GM21360 (cell line): ENCODE measurements around the gene PHLDB2.
A peak's percentile ranks its signal among the peaks of the same experiment; 100 is the strongest.

Experiments used
- ATAC-seq: cut with Tn5 transposase; IDR thresholded peaks from one replicate; pipeline ENCODE4 v1.9.1; 2021; ENCODE audit warnings: mild to moderate bottlenecking, moderate library complexity; ENCODE audit not compliant: unreplicated experiment

Gene PHLDB2

DNA sequence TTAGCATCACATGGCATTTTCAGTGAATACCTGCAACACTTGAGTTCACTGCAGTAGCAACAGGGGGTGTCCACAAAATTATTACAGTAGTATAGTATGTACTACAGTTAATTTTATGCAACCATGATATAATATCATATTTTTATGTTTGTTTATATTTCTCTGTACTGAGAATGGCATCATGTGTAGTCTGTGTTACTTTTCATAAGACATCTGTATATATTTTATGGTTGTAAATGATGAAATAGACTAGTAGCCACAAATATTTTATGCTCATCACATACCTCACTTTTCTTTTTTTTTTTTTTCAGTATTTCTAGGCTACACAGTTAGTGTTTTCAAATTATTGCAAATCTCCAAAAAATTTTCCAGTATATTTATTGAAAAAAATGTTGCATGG lies 22.4 kb downstream of the PHLDB2 start:
- ATAC-seq: no peak

DNA sequence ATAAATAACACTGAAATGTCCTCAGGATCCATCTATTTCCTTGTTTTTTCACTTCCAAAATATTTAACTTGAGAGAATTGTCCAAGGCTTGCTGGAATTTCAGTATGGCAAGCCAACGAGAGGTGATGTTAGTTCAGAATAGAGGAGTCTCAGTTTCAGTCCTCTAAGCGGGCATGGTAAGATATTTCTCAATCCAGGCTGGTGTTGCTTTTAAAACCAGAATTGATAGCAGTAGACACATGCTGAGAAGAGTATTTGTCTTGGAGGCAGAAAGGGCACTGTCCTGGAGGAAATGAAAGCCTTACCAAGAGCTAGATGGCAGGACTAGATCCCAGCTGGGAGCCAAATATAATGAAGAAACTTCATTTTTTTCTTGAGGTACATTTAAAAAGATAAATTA lies 23.1 kb downstream of the PHLDB2 start:
- ATAC-seq: no peak

DNA sequence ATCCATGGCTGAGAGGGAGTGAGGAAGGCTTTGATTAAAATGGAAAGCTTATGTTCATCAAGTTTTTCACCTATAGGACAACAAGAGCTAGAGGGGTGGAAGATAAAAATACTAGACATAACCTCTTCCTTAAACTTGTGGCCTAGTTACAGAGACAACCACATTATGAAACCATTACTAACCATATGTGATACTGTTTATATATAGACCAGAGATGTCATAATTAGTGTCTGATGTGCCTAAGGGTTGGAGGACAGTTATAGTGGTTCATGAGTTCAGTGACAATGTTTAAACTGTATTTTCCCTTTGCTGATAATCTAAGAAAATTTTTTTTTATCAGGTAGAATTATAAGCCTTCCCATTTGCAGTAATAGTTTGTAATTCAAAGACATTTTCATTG lies 23.7 kb downstream of the PHLDB2 start:
- ATAC-seq: peak; percentile 84

DNA sequence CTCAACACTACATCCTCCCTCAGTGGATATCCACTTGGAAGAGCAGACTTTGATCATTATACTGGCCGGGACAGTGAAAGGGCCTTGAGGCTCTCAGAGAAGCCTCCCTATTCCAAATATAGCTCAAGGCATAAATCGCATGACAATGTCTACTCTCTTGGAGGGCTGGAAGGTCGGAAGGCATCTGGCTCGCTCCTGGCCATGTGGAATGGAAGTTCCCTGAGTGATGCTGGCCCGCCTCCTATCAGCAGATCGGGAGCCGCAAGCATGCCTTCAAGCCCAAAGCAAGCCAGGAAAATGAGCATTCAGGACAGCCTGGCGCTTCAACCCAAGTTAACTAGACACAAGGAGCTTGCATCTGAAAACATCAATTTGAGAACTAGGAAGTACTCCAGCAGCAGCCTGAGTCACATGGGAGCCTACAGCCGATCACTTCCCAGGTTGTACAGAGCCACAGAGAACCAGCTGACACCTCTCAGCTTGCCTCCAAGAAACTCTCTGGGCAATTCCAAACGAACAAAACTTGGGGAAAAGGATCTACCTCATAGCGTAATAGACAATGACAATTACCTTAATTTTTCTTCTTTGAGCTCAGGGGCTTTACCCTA lies 25.4 kb downstream of the PHLDB2 start:
- no peak for ATAC-seq

DNA sequence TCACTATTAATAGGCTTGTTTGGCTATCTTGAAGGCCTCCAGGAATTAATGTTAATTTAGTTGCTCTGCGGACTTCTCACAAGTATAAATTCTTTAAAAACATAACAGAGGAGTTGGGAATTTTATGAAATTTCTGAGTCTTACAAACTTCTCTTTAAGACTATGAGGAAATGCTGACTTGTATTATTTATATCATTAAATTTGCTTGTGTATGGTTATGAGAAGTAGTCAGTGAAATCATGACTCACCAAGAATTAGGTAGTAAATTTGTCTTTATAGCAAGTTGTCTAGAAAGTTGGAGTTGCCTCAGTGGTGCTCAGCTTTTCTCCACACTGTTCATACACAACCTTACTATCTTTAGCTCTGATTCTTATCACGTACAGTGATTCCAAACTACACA lies 26.5 kb downstream of the PHLDB2 start:
- ATAC-seq: no peak

DNA sequence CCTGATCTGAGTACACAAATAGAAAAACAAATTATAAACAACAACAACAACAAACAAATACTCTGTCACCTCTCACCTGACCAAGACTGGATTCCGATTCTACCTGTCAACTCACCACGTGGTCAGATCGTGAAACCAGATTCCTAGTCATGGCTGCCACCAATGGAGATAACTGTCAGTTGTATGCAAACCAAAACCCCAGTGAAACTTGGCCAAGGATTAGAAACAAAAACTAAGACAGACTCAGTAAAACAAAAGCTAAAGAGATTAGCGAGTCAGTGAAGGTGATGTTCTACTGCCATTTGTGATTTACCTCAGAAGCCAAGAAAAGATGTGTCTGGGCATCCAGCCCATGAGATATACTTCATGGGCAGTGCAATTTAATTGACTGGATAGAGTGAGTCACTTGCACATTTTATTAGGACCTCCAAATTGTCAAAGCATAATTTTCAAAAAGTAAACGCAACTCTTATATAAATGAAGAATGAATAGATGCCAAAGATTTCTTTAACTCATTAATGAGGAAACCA lies 31.1 kb downstream of the PHLDB2 start:
- no peak for ATAC-seq

DNA sequence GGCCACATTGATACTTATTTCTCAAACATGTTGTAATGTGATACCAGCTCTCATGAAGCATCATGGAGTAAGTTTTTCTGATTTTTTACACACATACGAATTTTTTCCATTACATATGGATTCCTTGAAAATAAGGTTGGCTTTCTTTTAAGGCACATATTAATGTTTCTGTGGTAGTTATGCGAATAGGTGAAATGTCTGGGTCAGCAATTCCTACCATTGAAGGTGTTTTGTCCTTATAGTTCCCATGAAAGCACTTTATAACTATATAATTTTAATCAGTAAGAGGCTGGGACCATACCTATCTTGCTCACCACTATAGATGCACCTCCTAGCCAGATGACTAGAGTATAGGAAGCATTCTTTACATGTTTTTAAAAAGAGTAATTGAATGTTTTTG lies 33.0 kb downstream of the PHLDB2 start:
- ATAC-seq: no peak

DNA sequence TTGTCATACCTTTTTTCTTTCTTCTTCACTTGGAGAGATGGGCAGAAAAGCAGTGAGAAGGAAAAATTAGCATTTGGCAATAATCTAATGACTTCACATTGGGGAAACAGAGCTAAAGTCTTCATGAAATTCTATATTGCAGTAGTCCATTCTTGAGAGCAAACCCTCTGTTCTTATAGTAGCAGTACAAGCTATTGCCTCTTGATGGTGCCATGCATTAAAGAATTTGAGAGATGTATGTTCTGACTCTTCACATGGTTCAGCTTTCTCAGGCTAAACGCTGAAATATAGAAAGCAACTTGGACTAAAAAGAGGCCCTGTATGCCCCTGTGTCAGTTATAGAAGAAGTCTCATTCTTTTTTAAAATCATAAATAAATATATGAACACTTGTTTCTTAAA lies 36.0 kb downstream of the PHLDB2 start:
- no peak for ATAC-seq

DNA sequence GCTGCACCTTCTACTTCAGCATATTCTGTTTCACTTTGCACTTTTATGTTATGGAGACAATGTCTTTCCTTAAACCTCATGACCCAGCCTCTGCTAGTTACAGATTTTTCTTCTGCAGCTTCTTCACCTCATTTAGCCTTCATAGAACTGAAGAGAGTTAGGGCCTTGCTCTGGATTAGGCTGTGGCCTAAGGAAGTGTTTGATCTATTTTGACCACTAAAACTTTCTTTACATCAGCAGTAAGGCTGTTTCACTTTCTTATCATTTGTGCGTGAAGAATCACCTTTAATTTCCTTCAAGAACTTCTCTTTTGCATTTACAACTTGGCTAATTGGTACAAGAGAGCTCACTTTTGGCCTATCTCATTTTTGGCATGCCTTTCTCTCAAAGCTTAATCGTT lies 40.9 kb downstream of the PHLDB2 start:
- no peak for ATAC-seq

DNA sequence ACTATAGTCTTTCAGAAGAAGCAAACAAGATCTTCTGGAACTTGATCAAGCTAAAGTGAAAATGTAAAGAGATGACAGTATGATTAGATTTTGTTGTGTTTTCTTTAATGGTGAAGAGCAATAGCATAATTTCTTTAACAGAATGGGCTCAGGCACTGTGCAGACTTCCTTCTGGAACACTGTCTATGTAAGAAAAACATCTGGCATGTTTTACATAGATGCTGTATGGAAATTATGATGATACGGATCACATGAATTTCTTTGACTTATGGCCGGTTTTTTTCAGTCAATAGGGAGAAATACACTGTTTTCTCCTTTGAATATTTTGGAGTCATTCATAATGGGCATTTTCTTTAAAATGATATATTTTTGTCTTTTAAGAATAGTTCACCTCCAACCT lies 42.6 kb downstream of the PHLDB2 start:
- no peak for ATAC-seq

DNA sequence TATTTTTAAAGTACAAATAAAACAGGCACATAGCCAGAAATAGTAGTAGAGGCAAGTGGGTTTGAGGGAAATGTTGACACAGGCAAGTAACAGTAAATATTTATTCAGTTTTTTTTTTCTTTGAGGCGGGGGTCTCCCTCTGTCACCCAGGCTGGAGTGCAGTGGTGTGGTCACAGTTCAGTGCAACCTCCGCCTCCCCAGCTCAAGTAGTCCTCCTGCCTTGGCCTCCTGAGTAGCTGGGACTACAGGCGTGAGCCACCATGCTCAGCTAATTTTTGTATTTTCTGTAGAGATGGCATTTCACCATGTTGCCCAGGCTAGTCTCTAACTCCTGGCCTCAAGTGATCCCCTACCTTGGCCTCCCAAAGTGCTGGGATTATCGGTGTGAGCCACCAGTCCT lies 43.5 kb downstream of the PHLDB2 start:
- ATAC-seq: no peak

DNA sequence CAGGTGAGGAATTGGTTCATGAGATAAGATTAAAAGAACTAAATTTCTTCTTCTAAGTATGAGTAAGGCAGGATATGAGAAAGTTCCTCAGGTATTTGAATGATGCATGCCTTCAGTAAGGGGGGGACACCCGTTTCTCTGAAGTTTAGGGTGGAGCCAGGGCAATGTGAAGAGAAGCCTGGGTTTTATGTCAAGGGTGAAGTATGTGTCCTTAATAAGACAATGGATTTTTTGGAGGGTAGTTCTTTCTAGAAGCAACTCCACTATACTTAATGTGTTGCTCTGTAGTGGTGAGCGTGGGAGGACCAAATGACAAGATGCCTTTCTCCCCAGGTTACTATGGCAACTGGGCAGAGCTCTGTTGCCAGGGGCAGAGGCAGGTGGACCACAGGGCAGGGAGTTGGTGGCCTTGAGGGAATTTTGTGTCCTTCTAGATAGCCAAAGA lies 44.0 kb downstream of the PHLDB2 start:
- no peak for ATAC-seq

DNA sequence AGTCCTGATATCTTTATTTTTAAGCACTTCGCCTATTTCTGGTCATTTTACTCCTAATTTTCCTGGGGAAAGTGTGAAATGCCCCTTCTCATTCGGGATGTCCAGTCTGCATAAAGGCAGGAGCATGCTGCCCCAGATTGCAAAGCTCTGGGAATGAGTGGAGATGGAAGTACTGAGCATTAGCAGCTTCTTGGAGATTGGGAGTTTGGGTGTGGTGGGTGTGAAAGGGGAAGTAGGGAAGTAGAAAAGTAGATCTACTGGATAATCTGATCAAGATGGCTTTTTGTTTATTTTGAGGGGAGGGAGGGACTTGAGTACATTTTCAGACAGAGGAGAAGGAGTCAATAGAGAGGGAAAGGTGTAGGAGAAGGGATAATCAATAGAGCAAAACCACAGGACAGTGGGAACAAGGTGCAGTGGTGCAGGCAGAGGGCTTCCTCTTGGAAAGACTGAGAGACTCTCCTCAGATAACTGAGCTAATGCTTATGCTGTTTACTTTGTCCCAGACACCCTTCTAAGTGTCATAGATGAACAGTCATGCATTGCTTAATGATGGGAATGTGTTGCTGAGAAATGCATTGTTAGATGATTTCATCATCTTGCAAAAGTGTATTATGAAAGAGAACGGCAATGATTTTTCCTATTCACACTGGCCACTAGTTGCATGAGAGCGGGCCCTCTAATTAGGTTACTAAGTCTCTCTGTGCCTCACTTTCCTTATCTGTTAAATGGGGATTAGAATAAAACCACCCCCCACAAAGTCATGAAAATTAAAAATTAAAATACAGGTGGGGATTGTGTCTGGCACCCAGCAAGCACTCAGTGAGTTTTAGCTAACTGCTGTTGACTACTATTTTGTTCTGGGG lies 45.5 kb downstream of the PHLDB2 start:
- no peak for ATAC-seq

DNA sequence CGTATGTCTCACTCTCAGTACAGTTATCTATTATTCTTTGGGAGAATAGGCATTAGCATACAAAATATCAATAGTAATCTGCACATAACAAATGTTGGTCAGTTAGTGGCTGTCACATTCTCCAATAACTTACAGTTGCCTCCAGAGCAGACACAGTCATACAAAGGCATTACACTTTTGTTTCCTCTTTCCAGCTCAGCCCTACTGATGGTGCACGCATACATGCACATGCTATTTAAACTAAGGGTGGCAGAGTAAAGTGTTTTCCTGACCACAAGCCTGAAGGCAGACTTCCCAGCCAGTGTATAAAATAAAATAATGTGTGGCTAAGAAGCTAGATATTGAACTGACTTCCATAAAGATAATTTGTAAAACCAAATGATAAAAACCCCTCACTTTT lies 47.6 kb downstream of the PHLDB2 start:
- ATAC-seq: no peak

DNA sequence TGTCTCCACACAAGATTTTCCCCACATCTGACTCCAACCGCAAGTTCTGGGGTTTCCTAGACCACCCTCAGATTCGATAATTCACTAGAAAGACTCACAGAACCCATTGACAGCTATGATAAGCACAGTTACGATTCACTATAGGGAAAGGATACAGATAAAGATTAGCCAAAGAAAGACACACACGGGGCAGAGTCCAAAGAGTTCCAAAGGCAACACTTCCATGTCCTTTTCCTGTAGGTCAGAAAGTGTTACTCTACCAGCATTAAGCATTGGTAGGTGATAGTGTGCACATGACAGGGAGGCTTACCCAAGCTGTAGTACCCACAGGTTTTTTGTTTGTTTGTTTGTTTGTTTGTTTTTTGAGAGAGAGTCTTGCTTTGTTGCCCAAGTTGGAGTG lies 48.1 kb downstream of the PHLDB2 start:
- ATAC-seq: no peak

DNA sequence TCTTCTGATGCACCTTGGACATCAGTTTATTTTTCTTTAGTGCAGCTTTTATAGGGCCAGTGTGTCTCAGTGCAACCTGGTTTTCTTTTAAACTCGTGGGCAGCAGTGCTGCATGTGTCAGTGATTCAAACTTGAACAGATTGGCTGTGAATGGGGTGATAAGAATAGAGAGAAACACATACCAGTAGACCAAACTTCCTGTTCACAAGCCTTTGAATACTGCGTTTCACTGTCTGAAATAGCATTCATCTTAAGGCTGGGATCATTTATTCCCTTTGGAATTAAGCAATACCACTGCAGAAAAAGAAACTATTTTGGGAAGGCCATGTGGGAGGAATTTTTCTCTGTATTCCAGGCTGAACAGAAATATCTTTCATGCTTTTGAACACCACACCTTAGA lies 51.7 kb downstream of the PHLDB2 start:
- no peak for ATAC-seq

DNA sequence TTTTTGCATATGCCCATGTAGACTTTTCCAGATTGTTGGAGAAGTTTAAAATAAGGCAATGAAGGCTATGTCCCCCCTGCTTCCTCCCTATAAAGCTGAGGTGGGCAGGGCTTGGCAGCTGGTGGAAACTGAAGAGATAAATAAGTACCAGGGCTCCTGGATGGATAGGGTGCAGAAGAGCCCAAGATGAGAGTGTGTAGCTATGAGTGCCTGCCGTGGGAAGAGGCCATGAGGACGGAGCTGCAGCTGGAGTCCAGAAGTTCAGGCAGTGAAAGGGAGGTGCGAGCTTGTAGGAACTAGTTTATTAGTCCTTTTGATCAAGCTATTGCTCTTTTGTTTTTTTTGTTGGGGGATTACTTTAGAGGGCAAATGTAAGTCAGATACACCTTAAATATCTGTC lies 52.4 kb downstream of the PHLDB2 start:
- ATAC-seq: no peak

DNA sequence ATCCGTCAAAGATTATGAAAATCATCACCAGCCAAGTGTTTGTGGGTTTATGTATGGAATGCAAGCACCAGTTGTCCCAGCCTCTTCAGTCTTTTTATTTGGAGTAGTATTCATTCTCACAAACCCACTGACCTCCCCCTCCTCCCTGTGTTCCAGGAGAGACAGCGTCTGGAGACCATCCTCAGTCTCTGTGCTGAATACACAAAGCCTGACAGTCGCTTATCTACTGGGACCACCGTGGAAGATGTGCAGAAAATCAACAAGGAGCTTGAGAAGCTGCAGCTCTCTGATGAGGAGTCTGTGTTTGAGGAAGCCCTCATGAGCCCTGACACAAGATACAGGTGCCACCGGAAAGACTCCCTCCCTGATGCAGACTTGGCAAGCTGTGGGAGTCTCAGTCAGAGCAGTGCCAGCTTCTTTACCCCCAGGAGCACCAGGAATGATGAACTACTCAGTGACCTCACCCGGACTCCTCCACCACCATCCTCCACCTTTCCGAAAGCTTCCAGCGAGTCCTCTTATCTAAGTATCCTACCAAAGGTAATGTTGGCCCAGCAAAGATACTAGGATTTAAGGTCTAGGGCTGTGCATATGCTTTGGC lies 54.2 kb downstream of the PHLDB2 start:
- ATAC-seq: no peak

DNA sequence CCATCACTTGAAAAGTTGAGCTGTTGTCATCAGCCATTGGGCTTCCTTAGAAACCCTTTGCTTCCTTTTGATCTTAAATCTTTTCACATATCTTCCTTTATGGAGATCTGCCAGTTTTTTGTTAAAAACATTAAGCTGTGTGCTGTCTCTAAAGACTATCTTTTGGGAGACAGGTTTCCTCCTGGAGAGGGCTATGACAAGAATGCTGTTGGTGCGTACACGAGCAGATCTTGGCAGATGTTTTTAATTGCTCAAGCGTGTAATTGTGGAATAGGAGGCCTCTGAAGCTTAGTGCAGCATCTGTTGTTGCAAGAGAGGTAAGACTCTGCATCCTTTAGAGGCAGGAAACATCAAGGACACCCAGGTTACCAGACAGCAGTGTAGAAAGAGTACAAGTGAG lies 56.8 kb downstream of the PHLDB2 start:
- ATAC-seq: no peak

DNA sequence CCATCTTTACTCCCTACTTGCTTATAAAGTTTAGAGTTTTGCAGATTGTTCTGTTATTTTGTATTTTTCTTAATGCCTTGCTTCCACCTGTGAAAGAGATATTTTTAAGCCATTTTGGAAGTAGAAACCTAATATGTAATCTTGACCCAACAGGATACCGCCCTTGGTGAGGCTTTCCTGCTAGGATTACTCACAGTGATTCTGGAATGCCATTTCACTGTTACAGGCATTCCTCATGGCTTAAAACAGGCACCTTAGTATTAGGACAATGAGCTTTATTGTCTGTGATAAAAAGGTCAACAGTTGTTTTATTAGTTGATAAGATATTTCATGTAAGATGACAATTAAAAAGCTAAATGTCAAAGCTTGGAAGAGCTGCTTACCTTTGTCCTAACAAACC lies 58.2 kb downstream of the PHLDB2 start:
- ATAC-seq: no peak

DNA sequence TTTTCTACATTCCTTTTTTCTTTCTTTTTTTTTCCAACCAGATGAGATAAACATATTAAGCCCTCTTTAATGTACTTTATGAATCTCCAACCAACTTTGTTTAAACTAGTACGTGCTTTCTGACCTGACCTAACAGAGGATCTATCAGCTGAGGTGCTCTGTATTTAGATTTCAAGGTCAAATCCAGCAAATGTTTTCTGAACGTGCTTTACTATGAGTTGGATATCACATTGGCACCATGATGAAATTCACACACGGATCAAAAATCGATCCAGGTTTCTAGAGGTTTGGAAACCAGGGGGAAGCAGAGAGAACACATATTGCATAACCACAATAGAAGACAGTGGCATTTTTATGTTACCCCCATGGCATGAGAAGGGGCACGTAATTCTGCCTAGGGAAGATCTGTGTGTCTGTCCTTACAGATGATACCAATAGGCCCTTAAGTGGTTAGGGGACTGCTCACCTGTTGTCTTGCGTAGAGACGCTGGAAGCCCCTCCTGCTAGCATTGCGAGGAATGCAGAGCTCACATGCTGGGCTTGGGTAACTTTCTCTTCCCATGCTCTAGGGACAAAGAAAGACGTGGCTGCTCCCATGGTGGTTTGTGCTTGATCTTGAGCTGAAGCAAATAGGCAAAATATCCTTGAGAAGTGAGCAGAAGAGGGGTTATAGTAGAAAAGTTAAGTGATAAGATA lies 60.5 kb downstream of the PHLDB2 start:
- no peak for ATAC-seq
